Breast epithelium (tissue), 3 donors: ENCODE results near the gene JAM2.

Source experiments
- POLR2A ChIP-seq: fragments of 450-650 bp; IDR thresholded peaks from one replicate; pipeline ENCODE4 v1.6.1; 2016; ENCODE audit warnings: antibody characterized with exemption, mild to moderate bottlenecking, moderate library complexity
- TF ChIP-seq, protein P1 (sequence below), 3 donors: fragments of 450-650 bp; IDR thresholded peaks; one replicate each; pipeline ENCODE4 v1.5.1; 2016 to 2017; ENCODE audit warnings: antibody characterized with exemption in 3 of 3, mild to moderate bottlenecking in 3 of 3, moderate library complexity in 3 of 3

DNA sequence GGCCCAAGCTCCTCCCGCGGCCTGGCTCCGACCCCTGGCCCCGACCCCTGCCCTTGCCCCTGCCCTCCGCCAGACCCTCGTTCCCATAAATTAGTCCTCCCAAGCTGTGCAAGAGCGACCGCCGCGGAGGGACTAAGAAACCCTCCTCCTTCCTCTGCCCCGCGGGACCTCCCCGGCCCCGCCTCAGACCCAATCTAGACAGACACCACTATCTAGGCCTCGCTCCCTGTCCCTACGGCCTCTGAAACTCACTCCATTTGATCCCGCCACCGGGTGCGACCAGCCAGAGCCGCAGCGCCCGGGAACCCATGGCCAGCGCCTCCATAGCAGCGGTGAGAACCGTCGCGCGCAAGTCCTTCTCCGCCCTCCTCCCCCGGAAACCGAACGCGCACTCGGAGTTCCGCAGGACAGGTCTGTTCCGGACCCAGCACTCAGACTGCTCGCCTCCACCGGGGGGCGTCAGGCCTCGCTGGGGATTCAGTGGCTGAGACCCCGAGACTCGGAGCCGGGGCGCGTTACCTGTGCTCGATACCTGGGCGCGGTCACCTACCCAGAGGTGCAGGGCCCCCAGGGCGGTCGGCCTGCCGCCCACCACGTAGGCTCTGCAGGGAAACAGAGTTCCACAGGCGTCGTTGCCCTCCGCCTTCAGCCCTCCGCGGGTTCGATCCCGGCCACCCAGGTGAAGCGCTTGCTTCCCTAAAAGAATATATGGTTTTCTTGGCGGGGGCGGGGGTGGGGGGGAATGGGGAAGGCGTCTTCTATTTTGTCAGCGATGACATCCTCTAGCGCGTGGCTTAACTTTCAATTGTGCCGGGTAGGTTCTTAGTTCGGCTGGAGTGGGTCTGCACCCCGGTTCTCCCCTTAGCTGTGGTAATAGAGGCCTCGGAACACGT, 31.7 kb upstream of the JAM2 start, which contains the start of gene MRPL39:
- TF ChIP-seq, protein P1, sequence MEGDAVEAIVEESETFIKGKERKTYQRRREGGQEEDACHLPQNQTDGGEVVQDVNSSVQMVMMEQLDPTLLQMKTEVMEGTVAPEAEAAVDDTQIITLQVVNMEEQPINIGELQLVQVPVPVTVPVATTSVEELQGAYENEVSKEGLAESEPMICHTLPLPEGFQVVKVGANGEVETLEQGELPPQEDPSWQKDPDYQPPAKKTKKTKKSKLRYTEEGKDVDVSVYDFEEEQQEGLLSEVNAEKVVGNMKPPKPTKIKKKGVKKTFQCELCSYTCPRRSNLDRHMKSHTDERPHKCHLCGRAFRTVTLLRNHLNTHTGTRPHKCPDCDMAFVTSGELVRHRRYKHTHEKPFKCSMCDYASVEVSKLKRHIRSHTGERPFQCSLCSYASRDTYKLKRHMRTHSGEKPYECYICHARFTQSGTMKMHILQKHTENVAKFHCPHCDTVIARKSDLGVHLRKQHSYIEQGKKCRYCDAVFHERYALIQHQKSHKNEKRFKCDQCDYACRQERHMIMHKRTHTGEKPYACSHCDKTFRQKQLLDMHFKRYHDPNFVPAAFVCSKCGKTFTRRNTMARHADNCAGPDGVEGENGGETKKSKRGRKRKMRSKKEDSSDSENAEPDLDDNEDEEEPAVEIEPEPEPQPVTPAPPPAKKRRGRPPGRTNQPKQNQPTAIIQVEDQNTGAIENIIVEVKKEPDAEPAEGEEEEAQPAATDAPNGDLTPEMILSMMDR (IDR thresholded peaks at IDR 0.05), result peak; percentile 10 to 45 (median 42)
- TF ChIP-seq POLR2A, result no peak
